ENCODE results near the gene MBOAT7.

MBOAT7 gene

GRCh38 chr19:54133312-54133956 lies 55.9 kb downstream of the MBOAT7 start:
- no peak overlapping the region for H3K27ac ChIP-seq (ENCODE audit: poor library complexity, severe bottlenecking)
- ATAC-seq (ENCODE audit: low read depth) = no peak
- DNase-seq (ENCODE audit: low spot score) = no peak

GRCh38 chr19:54129617-54129996 lies 59.8 kb downstream of the MBOAT7 start:
- peaks cover 25% of the 10 kb centered on the region for H3K36me3 ChIP-seq (ENCODE audit: low read depth)
- no peak for ATAC-seq (ENCODE audit: low read depth)
- no peak for TF ChIP-seq CTCF (IDR thresholded peaks at IDR 0.05; ENCODE audit: poor library complexity, severe bottlenecking)

More at GRCh38 chr19:54133312-54133956, 55.9 kb downstream of the MBOAT7 start:
- TF ChIP-seq CTCF (IDR thresholded peaks at IDR 0.05; ENCODE audit: poor library complexity, severe bottlenecking) = no peak
- H3K4me3 ChIP-seq (ENCODE audit: severe bottlenecking) = no peak overlapping the region
- no peaks in the 10 kb centered on the region for H3K9me3 ChIP-seq (ENCODE audit: severe bottlenecking)
- H3K27me3 ChIP-seq (ENCODE audit: insufficient read depth, poor library complexity, severe bottlenecking) = no peaks in the 10 kb centered on the region
- H3K36me3 ChIP-seq (ENCODE audit: low read depth) = peaks cover 7% of the 10 kb centered on the region
- no peaks in the 10 kb centered on the region for H3K4me1 ChIP-seq (ENCODE audit: insufficient read depth, poor library complexity, severe bottlenecking)

GRCh38 chr19:54128796-54129616 lies 60.4 kb downstream of the MBOAT7 start:
- no peak for TF ChIP-seq CTCF (IDR thresholded peaks at IDR 0.05; ENCODE audit: poor library complexity, severe bottlenecking)
- H3K27me3 ChIP-seq (ENCODE audit: insufficient read depth, poor library complexity, severe bottlenecking) = no peaks in the 10 kb centered on the region
- peaks cover 31% of the 10 kb centered on the region for H3K36me3 ChIP-seq (ENCODE audit: low read depth)
- no peak overlapping the region for H3K4me3 ChIP-seq (ENCODE audit: severe bottlenecking)
- DNase-seq (ENCODE audit: low spot score) = no peak
- no peaks in the 10 kb centered on the region for H3K4me1 ChIP-seq (ENCODE audit: insufficient read depth, poor library complexity, severe bottlenecking)
- no peak overlapping the region for H3K27ac ChIP-seq (ENCODE audit: poor library complexity, severe bottlenecking)
- ATAC-seq (ENCODE audit: low read depth) = no peak
- no peaks in the 10 kb centered on the region for H3K9me3 ChIP-seq (ENCODE audit: severe bottlenecking)

More at GRCh38 chr19:54129617-54129996, 59.8 kb downstream of the MBOAT7 start:
- Histone ChIP-seq H3K4me1 (ENCODE audit: insufficient read depth, poor library complexity, severe bottlenecking) (no peaks in the 10 kb centered on the region), H3K27ac (ENCODE audit: poor library complexity, severe bottlenecking) (no peak overlapping the region), H3K27me3 (ENCODE audit: insufficient read depth, poor library complexity, severe bottlenecking) (no peaks in the 10 kb centered on the region), H3K4me3 (ENCODE audit: severe bottlenecking) (no peak overlapping the region), H3K9me3 (ENCODE audit: severe bottlenecking) (no peaks in the 10 kb centered on the region)
- DNase-seq (ENCODE audit: low spot score) = no peak

- DNase-seq (ENCODE audit: low spot score) (no peak), ATAC-seq (ENCODE audit: low read depth) (no peak)
- Histone ChIP-seq H3K9me3 (ENCODE audit: severe bottlenecking) (no peaks in the 10 kb centered on the region), H3K4me3 (ENCODE audit: severe bottlenecking) (no peak overlapping the region), H3K36me3 (ENCODE audit: low read depth) (peaks cover 37% of the 10 kb centered on the region), H3K4me1 (ENCODE audit: insufficient read depth, poor library complexity, severe bottlenecking) (no peaks in the 10 kb centered on the region), H3K27me3 (ENCODE audit: insufficient read depth, poor library complexity, severe bottlenecking) (no peaks in the 10 kb centered on the region), H3K27ac (ENCODE audit: poor library complexity, severe bottlenecking) (no peak overlapping the region)
- TF ChIP-seq CTCF (IDR thresholded peaks at IDR 0.05; ENCODE audit: poor library complexity, severe bottlenecking) = no peak
These were observed 61.0 kb downstream of the MBOAT7 start for GRCh38 chr19:54128441-54128725.
